Stimulated activated CD4-positive, alpha-beta T cell treated with anti-CD3 and anti-CD28 coated beads, TNF-alpha, amount 100 ng/mL, for 24 hours (primary cell): ENCODE data around the gene TMCO4.

Source experiments
- DNase-seq, 3 experiments: peaks; one replicate each; pipeline ENCODE4 v3.0.0-alpha.2; 2020; ENCODE audit warnings: low read depth in 3 of 3

The TMCO4 gene

GRCh38 chr1:19656780-19657466 is 142.8 kb downstream of the TMCO4 start:
- no peak for DNase-seq

GRCh38 chr1:19656134-19656779 is 143.5 kb downstream of the TMCO4 start:
- DNase-seq, result no peak

GRCh38 chr1:19655718-19656080 is 144.0 kb downstream of the TMCO4 start:
- no peak for DNase-seq

- no peak for DNase-seq
Measured at GRCh38 chr1:19654886-19655717, 144.6 kb downstream of the TMCO4 start.

- DNase-seq, result no peak
Measured at GRCh38 chr1:19654386-19654785, 145.3 kb downstream of the TMCO4 start.

- peak in 1 of 3 experiments; percentile 35 for DNase-seq
Measured at GRCh38 chr1:19651141-19651737, 148.5 kb downstream of the TMCO4 start.

GRCh38 chr1:19650416-19651140 is 149.1 kb downstream of the TMCO4 start:
- no peak for DNase-seq

- no peak for DNase-seq
Measured at GRCh38 chr1:19648689-19649088, 151.0 kb downstream of the TMCO4 start.

GRCh38 chr1:19648239-19648638 is 151.5 kb downstream of the TMCO4 start:
- DNase-seq, result no peak

GRCh38 chr1:19647643-19648042 is 152.1 kb downstream of the TMCO4 start:
- no peak for DNase-seq

- no peak for DNase-seq
Measured at GRCh38 chr1:19646377-19647319, 153.1 kb downstream of the TMCO4 start.

- no peak for DNase-seq
Measured at GRCh38 chr1:19645411-19646251, 154.1 kb downstream of the TMCO4 start.

GRCh38 chr1:19644681-19645410 is 154.9 kb downstream of the TMCO4 start:
- DNase-seq, result peak in 2 of 3 experiments; percentile 16 to 58

- no peak for DNase-seq
Measured at GRCh38 chr1:19644395-19644680, 155.4 kb downstream of the TMCO4 start.

- peak; percentile 42 to 61 (median 47) for DNase-seq
Measured at GRCh38 chr1:19643602-19644394, 155.9 kb downstream of the TMCO4 start, which contains the start of gene NBL1. Gene NBL1 (plus strand): TSS chr1:19644311. CDS start chr1:19655031, 10,720 bp downstream.

GRCh38 chr1:19643121-19643520 is 156.6 kb downstream of the TMCO4 start:
- no peak for DNase-seq

- DNase-seq, result no peak
Measured at GRCh38 chr1:19640363-19641316, 159.1 kb downstream of the TMCO4 start.
